ENCODE results near the gene ANGPT4.

DNA sequence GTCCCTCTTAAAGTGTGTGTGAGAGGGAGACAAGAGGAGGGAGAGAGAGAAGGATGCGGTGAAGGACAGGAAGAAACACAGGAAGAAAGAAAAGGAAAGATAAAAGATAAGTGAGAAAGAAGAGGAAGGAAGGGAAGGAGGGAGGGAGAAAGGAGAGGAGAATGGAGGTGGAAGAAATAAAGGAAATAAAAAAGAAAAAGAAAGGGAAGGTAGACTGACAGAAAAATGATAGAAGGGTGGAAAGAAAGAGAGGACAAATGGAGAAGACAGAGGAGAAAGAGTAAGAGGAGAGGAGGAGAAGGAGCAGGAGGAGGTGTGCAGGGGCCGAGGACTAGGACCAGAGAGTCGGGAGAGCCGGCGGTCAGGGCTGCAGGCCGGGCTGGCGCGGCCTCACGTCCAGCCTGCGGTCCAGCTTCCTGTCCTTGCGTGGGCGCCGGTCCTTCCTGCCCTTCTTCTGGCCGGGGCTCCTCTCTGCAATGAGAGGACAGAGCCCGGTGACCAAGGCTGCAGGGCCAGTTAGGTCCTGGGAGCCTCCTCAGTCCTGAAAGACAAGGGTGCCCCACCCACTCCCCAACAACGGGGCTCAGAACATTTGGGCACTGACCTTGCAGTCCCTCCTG, 44.0 kb upstream of the ANGPT4 start:
- TF ChIP-seq, protein P1, sequence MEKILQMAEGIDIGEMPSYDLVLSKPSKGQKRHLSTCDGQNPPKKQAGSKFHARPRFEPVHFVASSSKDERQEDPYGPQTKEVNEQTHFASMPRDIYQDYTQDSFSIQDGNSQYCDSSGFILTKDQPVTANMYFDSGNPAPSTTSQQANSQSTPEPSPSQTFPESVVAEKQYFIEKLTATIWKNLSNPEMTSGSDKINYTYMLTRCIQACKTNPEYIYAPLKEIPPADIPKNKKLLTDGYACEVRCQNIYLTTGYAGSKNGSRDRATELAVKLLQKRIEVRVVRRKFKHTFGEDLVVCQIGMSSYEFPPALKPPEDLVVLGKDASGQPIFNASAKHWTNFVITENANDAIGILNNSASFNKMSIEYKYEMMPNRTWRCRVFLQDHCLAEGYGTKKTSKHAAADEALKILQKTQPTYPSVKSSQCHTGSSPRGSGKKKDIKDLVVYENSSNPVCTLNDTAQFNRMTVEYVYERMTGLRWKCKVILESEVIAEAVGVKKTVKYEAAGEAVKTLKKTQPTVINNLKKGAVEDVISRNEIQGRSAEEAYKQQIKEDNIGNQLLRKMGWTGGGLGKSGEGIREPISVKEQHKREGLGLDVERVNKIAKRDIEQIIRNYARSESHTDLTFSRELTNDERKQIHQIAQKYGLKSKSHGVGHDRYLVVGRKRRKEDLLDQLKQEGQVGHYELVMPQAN (conservative IDR thresholded peaks at IDR 0.05), result no peak
- TF ChIP-seq, protein P2, sequence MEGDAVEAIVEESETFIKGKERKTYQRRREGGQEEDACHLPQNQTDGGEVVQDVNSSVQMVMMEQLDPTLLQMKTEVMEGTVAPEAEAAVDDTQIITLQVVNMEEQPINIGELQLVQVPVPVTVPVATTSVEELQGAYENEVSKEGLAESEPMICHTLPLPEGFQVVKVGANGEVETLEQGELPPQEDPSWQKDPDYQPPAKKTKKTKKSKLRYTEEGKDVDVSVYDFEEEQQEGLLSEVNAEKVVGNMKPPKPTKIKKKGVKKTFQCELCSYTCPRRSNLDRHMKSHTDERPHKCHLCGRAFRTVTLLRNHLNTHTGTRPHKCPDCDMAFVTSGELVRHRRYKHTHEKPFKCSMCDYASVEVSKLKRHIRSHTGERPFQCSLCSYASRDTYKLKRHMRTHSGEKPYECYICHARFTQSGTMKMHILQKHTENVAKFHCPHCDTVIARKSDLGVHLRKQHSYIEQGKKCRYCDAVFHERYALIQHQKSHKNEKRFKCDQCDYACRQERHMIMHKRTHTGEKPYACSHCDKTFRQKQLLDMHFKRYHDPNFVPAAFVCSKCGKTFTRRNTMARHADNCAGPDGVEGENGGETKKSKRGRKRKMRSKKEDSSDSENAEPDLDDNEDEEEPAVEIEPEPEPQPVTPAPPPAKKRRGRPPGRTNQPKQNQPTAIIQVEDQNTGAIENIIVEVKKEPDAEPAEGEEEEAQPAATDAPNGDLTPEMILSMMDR (IDR thresholded peaks at IDR 0.05 in 2 of 3, conservative IDR thresholded peaks at IDR 0.05 in 1 of 3; ENCODE audit: control insufficient read depth in 2 of 3, extremely low read depth in 1 of 3, insufficient read depth in 1 of 3, low read depth in 3 of 3, low read length in 3 of 3), result no peak
- TF ChIP-seq KDM1A (IDR thresholded peaks at IDR 0.05; ENCODE audit: borderline replicate concordance), result no peak
- no peak for TF ChIP-seq POLR2AphosphoS2 (IDR thresholded peaks at IDR 0.05; ENCODE audit: low read depth, low read length)
- TF ChIP-seq CHD1 (IDR thresholded peaks at IDR 0.05; ENCODE audit: low read depth, low read length), result no peak
- TF ChIP-seq, protein P3, sequence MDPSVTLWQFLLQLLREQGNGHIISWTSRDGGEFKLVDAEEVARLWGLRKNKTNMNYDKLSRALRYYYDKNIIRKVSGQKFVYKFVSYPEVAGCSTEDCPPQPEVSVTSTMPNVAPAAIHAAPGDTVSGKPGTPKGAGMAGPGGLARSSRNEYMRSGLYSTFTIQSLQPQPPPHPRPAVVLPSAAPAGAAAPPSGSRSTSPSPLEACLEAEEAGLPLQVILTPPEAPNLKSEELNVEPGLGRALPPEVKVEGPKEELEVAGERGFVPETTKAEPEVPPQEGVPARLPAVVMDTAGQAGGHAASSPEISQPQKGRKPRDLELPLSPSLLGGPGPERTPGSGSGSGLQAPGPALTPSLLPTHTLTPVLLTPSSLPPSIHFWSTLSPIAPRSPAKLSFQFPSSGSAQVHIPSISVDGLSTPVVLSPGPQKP (IDR thresholded peaks at IDR 0.05; ENCODE audit: low read depth, low read length), result no peak
- TF ChIP-seq MAX (IDR thresholded peaks at IDR 0.05; ENCODE audit: low read depth, low read length), result no peak
- no peak for TF ChIP-seq BHLHE40 (IDR thresholded peaks at IDR 0.05; ENCODE audit: borderline replicate concordance in 1 of 2, low read depth in 2 of 2, low read length in 1 of 2)
- TF ChIP-seq, protein P4, sequence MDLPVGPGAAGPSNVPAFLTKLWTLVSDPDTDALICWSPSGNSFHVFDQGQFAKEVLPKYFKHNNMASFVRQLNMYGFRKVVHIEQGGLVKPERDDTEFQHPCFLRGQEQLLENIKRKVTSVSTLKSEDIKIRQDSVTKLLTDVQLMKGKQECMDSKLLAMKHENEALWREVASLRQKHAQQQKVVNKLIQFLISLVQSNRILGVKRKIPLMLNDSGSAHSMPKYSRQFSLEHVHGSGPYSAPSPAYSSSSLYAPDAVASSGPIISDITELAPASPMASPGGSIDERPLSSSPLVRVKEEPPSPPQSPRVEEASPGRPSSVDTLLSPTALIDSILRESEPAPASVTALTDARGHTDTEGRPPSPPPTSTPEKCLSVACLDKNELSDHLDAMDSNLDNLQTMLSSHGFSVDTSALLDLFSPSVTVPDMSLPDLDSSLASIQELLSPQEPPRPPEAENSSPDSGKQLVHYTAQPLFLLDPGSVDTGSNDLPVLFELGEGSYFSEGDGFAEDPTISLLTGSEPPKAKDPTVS (IDR thresholded peaks at IDR 0.05; ENCODE audit: low read depth, low read length), result no peak
